HepG2 (cell line): Measurements from ENCODE around the gene ANKRD60. TPM values are rescaled to one million over a fixed set of nuclear protein-coding genes. Genes with fewer than 3 reads are reported as not detected.
A peak's percentile ranks its signal among the peaks of the same experiment; 100 is the strongest.

ENCODE experiments used
- ARID3A ChIP-seq: IDR thresholded peaks from 2 replicates; pipeline ENCODE4 v1.6.1; 2012; ENCODE audit warnings: low read depth, low read length, improper control_type of control experiment
- CENPBD1 ChIP-seq: sonication (generic); formaldehyde crosslinking; IDR thresholded peaks from 2 replicates; pipeline ENCODE4 v1.8.0; 2022; ENCODE audit warnings: missing genetic modification reagents, low read depth, mild to moderate bottlenecking, borderline replicate concordance
- CHD4 ChIP-seq: fragments of 200-600 bp; sonication (generic); IDR thresholded peaks from 2 replicates; pipeline ENCODE4 v1.7.0; 2017; ENCODE audit warnings: mild to moderate bottlenecking, low read length, borderline replicate concordance
- GABPA ChIP-seq, 2 experiments: IDR thresholded peaks; 2 replicates each; pipeline ENCODE4 v1.6.1; 2011 to 2016; ENCODE audit warnings: low read depth in 2 of 2, low read length in 1 of 2, missing biosample characterization in 1 of 2, missing genetic modification characterization in 1 of 2
- HIC2 ChIP-seq: sonication (generic); formaldehyde crosslinking; IDR thresholded peaks from 2 replicates; pipeline ENCODE4 v1.9.0; 2022; ENCODE audit warnings: low read depth, missing genetic modification reagents
- HOXA3 ChIP-seq: sonication (generic); formaldehyde crosslinking; IDR thresholded peaks from 2 replicates; pipeline ENCODE4 v1.5.0; 2020; ENCODE audit warnings: missing genetic modification reagents
- HOXD1 ChIP-seq: sonication (generic); formaldehyde crosslinking; IDR thresholded peaks from 2 replicates; pipeline ENCODE4 v1.5.0; 2020; ENCODE audit warnings: missing genetic modification reagents
- NFE2 ChIP-seq: sonication (generic); formaldehyde crosslinking; IDR thresholded peaks from 2 replicates; pipeline ENCODE4 v1.4.0; 2020; ENCODE audit warnings: missing genetic modification reagents
- PBX2 ChIP-seq: IDR thresholded peaks from 2 replicates; pipeline ENCODE4 v1.6.1; 2016; ENCODE audit warnings: control low read depth
- ZBTB1 ChIP-seq: sonication (generic); formaldehyde crosslinking; IDR thresholded peaks from 2 replicates; pipeline ENCODE4 v1.4.0; 2020; ENCODE audit warnings: missing genetic modification reagents, borderline replicate concordance
- ZBTB33 ChIP-seq: sonication (generic); formaldehyde crosslinking; IDR thresholded peaks from 2 replicates; pipeline ENCODE4 v1.4.0; 2020; ENCODE audit warnings: missing genetic modification reagents
- ZNF580 ChIP-seq: IDR thresholded peaks from 2 replicates; pipeline ENCODE4 v1.6.1; 2016; ENCODE audit warnings: low read depth, borderline replicate concordance
- ZNF615 ChIP-seq: sonication (generic); formaldehyde crosslinking; IDR thresholded peaks from 2 replicates; pipeline ENCODE4 v1.5.0; 2020; ENCODE audit warnings: mild to moderate bottlenecking, missing genetic modification reagents, borderline replicate concordance
- ZNF674 ChIP-seq: sonication (generic); formaldehyde crosslinking; IDR thresholded peaks from 2 replicates; pipeline ENCODE4 v1.5.0; 2020; ENCODE audit warnings: low read depth, mild to moderate bottlenecking, missing genetic modification reagents
- ZNF687 ChIP-seq: sonication (generic); formaldehyde crosslinking; IDR thresholded peaks from 2 replicates; pipeline ENCODE4 v1.5.1; 2020; ENCODE audit warnings: mild to moderate bottlenecking, missing genetic modification reagents, moderate library complexity
- ZNF839 ChIP-seq: sonication (generic); formaldehyde crosslinking; IDR thresholded peaks from 2 replicates; pipeline ENCODE4 v1.4.0; 2020; ENCODE audit warnings: missing genetic modification reagents, mild to moderate bottlenecking, borderline replicate concordance
- polyA plus RNA-seq, 8 experiments: library from polyadenylated mRNA; depleted of rRNA in 3 of 8; stranded (reverse) in 7 of 8; unstranded in 1 of 8; fragments of >200 nt; fragmentation: Illumina TruSeq in 4 of 8; extraction: Trizol in 4 of 8; gene quantifications; 2 replicates each; pipeline versions ENCODE4 v1.2.1 to v1.2.3, GENCODE V29; 2011 to 2016; ENCODE audit warnings: low read depth in 4 of 8, missing spikeins in 1 of 8, mixed read lengths in 1 of 8; ENCODE audit not compliant: insufficient read depth in 1 of 8
- total RNA-seq, 5 experiments: library from RNA; depleted of rRNA; stranded (reverse); fragments of >200 nt; fragmentation: Illumina TruSeq; extraction: Trizol; gene quantifications; 2 replicates each; pipeline ENCODE4 v1.2.3, GENCODE V29; 2016; ENCODE audit warnings: low read depth in 1 of 5

Gene ANKRD60
- total and polyA plus RNA-seq, 2 of the 13 experiments (the other 11 are each of a cell fraction or from before 2014, with no cell fraction given), result not detected

GRCh38 chr20:58236612-58237317 lies 8.3 kb upstream of the ANKRD60 start (continued):
- TF ChIP-seq ZNF687 (peak; percentile 85), ZBTB1 (CRISPR knock-in tag) (no peak), HIC2 (CRISPR knock-in tag) (no peak), ZNF615 (CRISPR knock-in tag) (0 out of 2 replicates have a peak, but pooled peaks have one; percentile 25), HOXD1 (CRISPR knock-in tag) (no peak), CHD4 (no peak), PBX2 (CRISPR knock-in tag) (no peak), ZNF839 (CRISPR knock-in tag) (no peak), ZNF580 (CRISPR knock-in tag) (0 out of 2 replicates have a peak, but pooled peaks have one; percentile 41), ZNF674 (CRISPR knock-in tag) (no peak), ZBTB33 (CRISPR knock-in tag) (peak; percentile 45; the same call in 1 of the 2 replicates), ARID3A (no peak), CENPBD1 (CRISPR knock-in tag) (no peak), NFE2 (CRISPR knock-in tag) (no peak), GABPA (IDR thresholded peaks at IDR 0.05; ENCODE audit: low read depth, low read length) (no peak), GABPA (CRISPR knock-in tag; IDR thresholded peaks at IDR 0.05; ENCODE audit: low read depth) (0 out of 2 replicates have a peak, but pooled peaks have one; percentile 35), HOXA3 (CRISPR knock-in tag) (peak; percentile 47; the same call in 1 of the 2 replicates)
